Stimulated activated CD8-positive, alpha-beta memory T cell treated with anti-CD3 and anti-CD28 coated beads, Interleukin-15, amount 100 ng/mL, for 24 hours (primary cell): Measurements from ENCODE around the gene AURKAIP1.

Experiments used
- DNase-seq: peaks from one replicate; pipeline ENCODE4 v3.0.0-alpha.2; 2020; ENCODE audit warnings: low read depth

Gene AURKAIP1

GRCh38 chr1:1333551-1334241 lies 41.3 kb downstream of the AURKAIP1 start:
- DNase-seq: no peak

- no peak for DNase-seq
Measured at GRCh38 chr1:1332774-1333480, 42.1 kb downstream of the AURKAIP1 start.

DNA sequence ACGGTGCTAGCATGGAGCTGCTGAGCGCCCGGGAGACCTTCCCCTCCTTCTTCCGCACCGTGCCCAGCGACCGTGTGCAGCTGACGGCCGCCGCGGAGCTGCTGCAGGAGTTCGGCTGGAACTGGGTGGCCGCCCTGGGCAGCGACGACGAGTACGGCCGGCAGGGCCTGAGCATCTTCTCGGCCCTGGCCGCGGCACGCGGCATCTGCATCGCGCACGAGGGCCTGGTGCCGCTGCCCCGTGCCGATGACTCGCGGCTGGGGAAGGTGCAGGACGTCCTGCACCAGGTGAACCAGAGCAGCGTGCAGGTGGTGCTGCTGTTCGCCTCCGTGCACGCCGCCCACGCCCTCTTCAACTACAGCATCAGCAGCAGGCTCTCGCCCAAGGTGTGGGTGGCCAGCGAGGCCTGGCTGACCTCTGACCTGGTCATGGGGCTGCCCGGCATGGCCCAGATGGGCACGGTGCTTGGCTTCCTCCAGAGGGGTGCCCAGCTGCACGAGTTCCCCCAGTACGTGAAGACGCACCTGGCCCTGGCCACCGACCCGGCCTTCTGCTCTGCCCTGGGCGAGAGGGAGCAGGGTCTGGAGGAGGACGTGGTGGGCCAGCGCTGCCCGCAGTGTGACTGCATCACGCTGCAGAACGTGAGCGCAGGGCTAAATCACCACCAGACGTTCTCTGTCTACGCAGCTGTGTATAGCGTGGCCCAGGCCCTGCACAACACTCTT lies 42.8 kb downstream of the AURKAIP1 start:
- no peak for DNase-seq

- DNase-seq: no peak
Measured at GRCh38 chr1:1331068-1331965, 43.7 kb downstream of the AURKAIP1 start, which contains the start of gene TAS1R3. TSS of gene TAS1R3 (plus strand) at chr1:1331280. CDS start at chr1:1331346, 66 bp downstream.

GRCh38 chr1:1330366-1331067 lies 44.5 kb downstream of the AURKAIP1 start:
- no peak for DNase-seq

DNA sequence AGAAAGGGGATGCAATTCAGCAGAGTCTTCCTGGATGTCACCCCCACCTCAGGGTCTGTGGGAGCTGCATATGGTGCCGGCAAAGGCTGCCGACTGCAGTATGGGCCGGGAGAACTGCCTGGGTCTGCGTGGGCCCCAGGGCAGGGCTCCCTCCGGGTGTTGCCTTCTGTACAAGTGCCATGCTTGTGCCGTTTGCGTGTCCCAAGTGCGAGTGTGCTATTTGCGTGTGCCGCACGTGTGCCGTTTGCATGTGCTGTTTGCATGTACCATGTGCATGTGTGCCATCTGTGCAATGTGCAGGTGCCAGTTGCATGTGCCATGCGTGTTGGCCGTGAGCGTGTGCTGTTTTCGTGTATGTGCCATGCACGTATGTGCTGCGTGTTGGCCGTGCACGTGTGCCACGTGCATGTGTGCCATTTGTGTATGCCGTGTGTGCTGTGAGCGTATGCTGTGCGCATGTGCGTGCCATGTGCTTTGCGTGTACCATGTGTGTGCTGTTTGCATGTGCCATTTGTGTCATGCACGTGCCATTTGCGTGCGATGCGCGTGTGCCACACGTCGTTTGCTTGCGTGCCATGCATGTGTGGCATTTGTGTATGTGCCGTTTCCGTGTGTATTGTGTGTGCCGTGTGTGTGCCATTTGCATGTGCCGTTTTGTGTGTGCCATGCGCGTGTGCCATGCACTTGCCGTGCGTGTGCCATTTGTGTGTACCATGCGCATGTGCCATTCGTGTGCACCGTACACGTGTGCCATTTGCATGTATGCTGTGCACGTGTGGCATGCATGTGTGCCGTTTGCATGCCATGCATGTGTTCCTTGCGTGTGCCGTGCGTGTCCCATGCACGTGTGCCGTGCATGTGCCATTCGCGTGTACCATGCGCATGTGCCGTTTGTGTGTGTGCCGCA lies 45.5 kb downstream of the AURKAIP1 start:
- DNase-seq: no peak

DNA sequence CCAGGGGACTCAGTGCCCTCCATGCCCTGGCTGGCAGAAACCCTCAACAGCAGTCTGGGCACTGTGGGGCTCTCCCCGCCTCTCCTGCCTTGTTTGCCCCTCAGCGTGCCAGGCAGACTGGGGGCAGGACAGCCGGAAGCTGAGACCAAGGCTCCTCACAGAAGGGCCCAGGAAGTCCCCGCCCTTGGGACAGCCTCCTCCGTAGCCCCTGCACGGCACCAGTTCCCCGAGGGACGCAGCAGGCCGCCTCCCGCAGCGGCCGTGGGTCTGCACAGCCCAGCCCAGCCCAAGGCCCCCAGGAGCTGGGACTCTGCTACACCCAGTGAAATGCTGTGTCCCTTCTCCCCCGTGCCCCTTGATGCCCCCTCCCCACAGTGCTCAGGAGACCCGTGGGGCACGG lies 46.8 kb downstream of the AURKAIP1 start:
- no peak for DNase-seq

- no peak for DNase-seq
Measured at GRCh38 chr1:1327291-1327690, 47.7 kb downstream of the AURKAIP1 start.

- DNase-seq: no peak
Measured at GRCh38 chr1:1326075-1326605, 48.9 kb downstream of the AURKAIP1 start.

DNA sequence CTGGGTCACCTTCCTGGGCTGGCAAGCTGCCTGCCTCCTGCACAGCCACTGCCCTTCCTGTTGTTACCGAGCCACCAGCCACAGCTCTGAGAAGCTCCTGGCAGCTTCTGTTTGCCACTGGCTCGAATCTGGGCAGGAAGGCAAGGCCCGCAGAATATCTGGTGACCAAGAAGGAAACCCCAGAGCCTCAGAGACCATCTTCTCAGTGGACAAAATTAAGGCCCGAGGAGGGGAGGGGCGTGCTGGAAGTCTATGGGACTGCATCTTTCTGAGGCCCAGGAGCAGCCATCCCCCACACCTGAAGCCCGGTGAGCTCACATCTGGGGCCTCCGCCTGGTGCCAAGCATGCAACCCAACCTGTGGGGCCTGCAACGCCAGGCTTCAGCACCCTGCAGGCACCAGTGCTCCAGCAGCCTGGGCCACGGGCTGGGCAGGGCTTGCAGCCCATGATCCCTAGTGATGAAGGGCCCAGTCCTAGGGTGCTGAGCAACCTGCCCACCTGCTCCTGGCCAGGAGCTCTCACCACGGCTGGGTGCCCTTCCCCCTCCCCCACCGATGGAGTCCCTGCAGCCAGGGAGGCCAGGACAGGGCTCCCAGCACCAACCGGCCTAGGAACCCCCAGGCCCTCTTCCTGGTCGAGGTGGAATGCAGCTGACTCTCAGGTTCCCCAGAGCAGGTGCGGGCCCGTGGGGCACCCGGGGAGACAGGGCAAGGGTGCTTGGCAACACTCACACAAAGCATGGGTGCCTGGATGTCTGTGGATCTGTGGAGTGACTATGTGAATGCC lies 49.5 kb downstream of the AURKAIP1 start:
- no peak for DNase-seq

- peak; percentile 95 for DNase-seq
Measured at GRCh38 chr1:1324524-1325287, 50.3 kb downstream of the AURKAIP1 start, which contains the start of the genes CPTP and INTS11. TSS of gene CPTP (plus strand) at chr1:1324802. CDS start at chr1:1326911, 2,109 bp downstream. TSS of gene INTS11 (minus strand) at chr1:1324660. CDS start at chr1:1324608, 52 bp downstream.

GRCh38 chr1:1324084-1324523 lies 50.9 kb downstream of the AURKAIP1 start:
- DNase-seq: no peak
